Measurements from ENCODE around the gene TMEM179.

- TF ChIP-seq, protein P1, sequence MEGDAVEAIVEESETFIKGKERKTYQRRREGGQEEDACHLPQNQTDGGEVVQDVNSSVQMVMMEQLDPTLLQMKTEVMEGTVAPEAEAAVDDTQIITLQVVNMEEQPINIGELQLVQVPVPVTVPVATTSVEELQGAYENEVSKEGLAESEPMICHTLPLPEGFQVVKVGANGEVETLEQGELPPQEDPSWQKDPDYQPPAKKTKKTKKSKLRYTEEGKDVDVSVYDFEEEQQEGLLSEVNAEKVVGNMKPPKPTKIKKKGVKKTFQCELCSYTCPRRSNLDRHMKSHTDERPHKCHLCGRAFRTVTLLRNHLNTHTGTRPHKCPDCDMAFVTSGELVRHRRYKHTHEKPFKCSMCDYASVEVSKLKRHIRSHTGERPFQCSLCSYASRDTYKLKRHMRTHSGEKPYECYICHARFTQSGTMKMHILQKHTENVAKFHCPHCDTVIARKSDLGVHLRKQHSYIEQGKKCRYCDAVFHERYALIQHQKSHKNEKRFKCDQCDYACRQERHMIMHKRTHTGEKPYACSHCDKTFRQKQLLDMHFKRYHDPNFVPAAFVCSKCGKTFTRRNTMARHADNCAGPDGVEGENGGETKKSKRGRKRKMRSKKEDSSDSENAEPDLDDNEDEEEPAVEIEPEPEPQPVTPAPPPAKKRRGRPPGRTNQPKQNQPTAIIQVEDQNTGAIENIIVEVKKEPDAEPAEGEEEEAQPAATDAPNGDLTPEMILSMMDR (IDR thresholded peaks at IDR 0.05) = no peak
- no peak for TF ChIP-seq POLR2AphosphoS5 (IDR thresholded peaks at IDR 0.05; ENCODE audit: low read depth, low read length)
- TF ChIP-seq, protein P2, sequence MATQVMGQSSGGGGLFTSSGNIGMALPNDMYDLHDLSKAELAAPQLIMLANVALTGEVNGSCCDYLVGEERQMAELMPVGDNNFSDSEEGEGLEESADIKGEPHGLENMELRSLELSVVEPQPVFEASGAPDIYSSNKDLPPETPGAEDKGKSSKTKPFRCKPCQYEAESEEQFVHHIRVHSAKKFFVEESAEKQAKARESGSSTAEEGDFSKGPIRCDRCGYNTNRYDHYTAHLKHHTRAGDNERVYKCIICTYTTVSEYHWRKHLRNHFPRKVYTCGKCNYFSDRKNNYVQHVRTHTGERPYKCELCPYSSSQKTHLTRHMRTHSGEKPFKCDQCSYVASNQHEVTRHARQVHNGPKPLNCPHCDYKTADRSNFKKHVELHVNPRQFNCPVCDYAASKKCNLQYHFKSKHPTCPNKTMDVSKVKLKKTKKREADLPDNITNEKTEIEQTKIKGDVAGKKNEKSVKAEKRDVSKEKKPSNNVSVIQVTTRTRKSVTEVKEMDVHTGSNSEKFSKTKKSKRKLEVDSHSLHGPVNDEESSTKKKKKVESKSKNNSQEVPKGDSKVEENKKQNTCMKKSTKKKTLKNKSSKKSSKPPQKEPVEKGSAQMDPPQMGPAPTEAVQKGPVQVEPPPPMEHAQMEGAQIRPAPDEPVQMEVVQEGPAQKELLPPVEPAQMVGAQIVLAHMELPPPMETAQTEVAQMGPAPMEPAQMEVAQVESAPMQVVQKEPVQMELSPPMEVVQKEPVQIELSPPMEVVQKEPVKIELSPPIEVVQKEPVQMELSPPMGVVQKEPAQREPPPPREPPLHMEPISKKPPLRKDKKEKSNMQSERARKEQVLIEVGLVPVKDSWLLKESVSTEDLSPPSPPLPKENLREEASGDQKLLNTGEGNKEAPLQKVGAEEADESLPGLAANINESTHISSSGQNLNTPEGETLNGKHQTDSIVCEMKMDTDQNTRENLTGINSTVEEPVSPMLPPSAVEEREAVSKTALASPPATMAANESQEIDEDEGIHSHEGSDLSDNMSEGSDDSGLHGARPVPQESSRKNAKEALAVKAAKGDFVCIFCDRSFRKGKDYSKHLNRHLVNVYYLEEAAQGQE (IDR thresholded peaks at IDR 0.05; ENCODE audit: insufficient read depth in 1 of 2, low read depth in 2 of 2, low read length in 1 of 2) = no peak
- no peak for TF ChIP-seq SIN3A (IDR thresholded peaks at IDR 0.05; ENCODE audit: borderline replicate concordance, insufficient read depth, low read depth, low read length)
Measured at GRCh38 chr14:104559804-104560585, 44.6 kb downstream of the TMEM179 start.
